ENCODE results near the gene SLC15A2. TPM values are rescaled to one million over a fixed set of nuclear protein-coding genes. Genes with fewer than 3 reads are reported as not detected.

SLC15A2 gene
- total and polyA plus RNA-seq, 4 donors = 8.5 to 48.2 (median 29.1) TPM

GRCh38 chr3:121897296-121897695 is 3.1 kb downstream of the SLC15A2 start:
- no peaks in the 10 kb centered on the region for H3K27me3 ChIP-seq (ENCODE audit: control insufficient read depth in 3 of 3, insufficient read depth in 3 of 3, low read length in 2 of 3)
- peaks cover 0 to 12% (median 5%) of the 10 kb centered on the region in 5 donors for H3K4me1 ChIP-seq (ENCODE audit: control insufficient read depth in 5 of 5, insufficient read depth in 5 of 5, low read length in 5 of 5)
- DNase-seq = no peak
- WGBS, 2 donors = 87 to 96% methylated on average over 3 of the region's 3 CpGs
- H3K9me3 ChIP-seq (ENCODE audit: control insufficient read depth in 4 of 4, insufficient read depth in 3 of 4, low read length in 3 of 4) = no peaks in the 10 kb centered on the region
- no peak overlapping the region for H3K27ac ChIP-seq (ENCODE audit: low read depth in 1 of 2, low read length in 1 of 2)
- no peak overlapping the region for H3K4me3 ChIP-seq
- TF ChIP-seq CTCF (IDR thresholded peaks at IDR 0.05; ENCODE audit: control extremely low read depth, extremely low read depth) = no peak
- peaks cover 0 to 3% (median 0%) of the 10 kb centered on the region in 4 donors for H3K36me3 ChIP-seq (ENCODE audit: control insufficient read depth in 4 of 4, insufficient read depth in 4 of 4, low read length in 4 of 4)
- H3K9ac ChIP-seq (ENCODE audit: insufficient read depth in 1 of 2, low read length in 2 of 2) = no peak overlapping the region
- ATAC-seq (ENCODE audit: insufficient read depth, low FRiP score) = no peak

- Histone ChIP-seq H3K9me3 (ENCODE audit: control insufficient read depth in 4 of 4, insufficient read depth in 3 of 4, low read length in 3 of 4) (no peaks in the 10 kb centered on the region), H3K4me3 (no peak overlapping the region), H3K4me1 (ENCODE audit: control insufficient read depth in 5 of 5, insufficient read depth in 5 of 5, low read length in 5 of 5) (no peaks in the 10 kb centered on the region), H3K36me3 (ENCODE audit: control insufficient read depth in 4 of 4, insufficient read depth in 4 of 4, low read length in 4 of 4) (peaks cover 0 to 4% (median 0%) of the 10 kb centered on the region in 4 donors), H3K9ac (ENCODE audit: insufficient read depth in 1 of 2, low read length in 2 of 2) (no peak overlapping the region), H3K27me3 (ENCODE audit: control insufficient read depth in 3 of 3, insufficient read depth in 3 of 3, low read length in 2 of 3) (no peaks in the 10 kb centered on the region), H3K27ac (ENCODE audit: low read depth in 1 of 2, low read length in 1 of 2) (no peak overlapping the region)
- DNase-seq (no peak), ATAC-seq (ENCODE audit: insufficient read depth, low FRiP score) (no peak)
- TF ChIP-seq CTCF (IDR thresholded peaks at IDR 0.05; ENCODE audit: control extremely low read depth, extremely low read depth) = no peak
- 35 to 68% methylated on average over 2 of the region's 2 CpGs for WGBS, 2 donors
Measured at GRCh38 chr3:121913305-121913990, 19.2 kb downstream of the SLC15A2 start.

GRCh38 chr3:121914081-121914998 is 20.1 kb downstream of the SLC15A2 start:
- H3K9ac ChIP-seq (ENCODE audit: insufficient read depth in 1 of 2, low read length in 2 of 2) = no peak overlapping the region
- WGBS, 2 donors = 68 to 82% methylated on average over 12 of the region's 12 CpGs
- no peak for ATAC-seq (ENCODE audit: insufficient read depth, low FRiP score)
- H3K27ac ChIP-seq (ENCODE audit: low read depth in 1 of 2, low read length in 1 of 2) = peak overlapping the region in 1 of 2 donors; percentile 6
- no peak overlapping the region for H3K4me3 ChIP-seq
- no peak for TF ChIP-seq CTCF (IDR thresholded peaks at IDR 0.05; ENCODE audit: control extremely low read depth, extremely low read depth)
- no peaks in the 10 kb centered on the region for H3K9me3 ChIP-seq (ENCODE audit: control insufficient read depth in 4 of 4, insufficient read depth in 3 of 4, low read length in 3 of 4)
- no peak for DNase-seq
- H3K4me1 ChIP-seq (ENCODE audit: control insufficient read depth in 5 of 5, insufficient read depth in 5 of 5, low read length in 5 of 5) = no peaks in the 10 kb centered on the region
- H3K27me3 ChIP-seq (ENCODE audit: control insufficient read depth in 3 of 3, insufficient read depth in 3 of 3, low read length in 2 of 3) = no peaks in the 10 kb centered on the region
- H3K36me3 ChIP-seq (ENCODE audit: control insufficient read depth in 4 of 4, insufficient read depth in 4 of 4, low read length in 4 of 4) = peaks cover 0 to 5% (median 0%) of the 10 kb centered on the region in 4 donors

Data from lung (tissue), 12 donors.